ENCODE data around the gene GTPBP1. TPM values are rescaled to one million over a fixed set of nuclear protein-coding genes. Genes with fewer than 3 reads are reported as not detected.

GTPBP1 gene
- total RNA-seq, 3 donors from 2014 or later (not counting 1 experiment from before 2014, with no cell fraction given) = 236 to 259 (median 249) TPM

DNA sequence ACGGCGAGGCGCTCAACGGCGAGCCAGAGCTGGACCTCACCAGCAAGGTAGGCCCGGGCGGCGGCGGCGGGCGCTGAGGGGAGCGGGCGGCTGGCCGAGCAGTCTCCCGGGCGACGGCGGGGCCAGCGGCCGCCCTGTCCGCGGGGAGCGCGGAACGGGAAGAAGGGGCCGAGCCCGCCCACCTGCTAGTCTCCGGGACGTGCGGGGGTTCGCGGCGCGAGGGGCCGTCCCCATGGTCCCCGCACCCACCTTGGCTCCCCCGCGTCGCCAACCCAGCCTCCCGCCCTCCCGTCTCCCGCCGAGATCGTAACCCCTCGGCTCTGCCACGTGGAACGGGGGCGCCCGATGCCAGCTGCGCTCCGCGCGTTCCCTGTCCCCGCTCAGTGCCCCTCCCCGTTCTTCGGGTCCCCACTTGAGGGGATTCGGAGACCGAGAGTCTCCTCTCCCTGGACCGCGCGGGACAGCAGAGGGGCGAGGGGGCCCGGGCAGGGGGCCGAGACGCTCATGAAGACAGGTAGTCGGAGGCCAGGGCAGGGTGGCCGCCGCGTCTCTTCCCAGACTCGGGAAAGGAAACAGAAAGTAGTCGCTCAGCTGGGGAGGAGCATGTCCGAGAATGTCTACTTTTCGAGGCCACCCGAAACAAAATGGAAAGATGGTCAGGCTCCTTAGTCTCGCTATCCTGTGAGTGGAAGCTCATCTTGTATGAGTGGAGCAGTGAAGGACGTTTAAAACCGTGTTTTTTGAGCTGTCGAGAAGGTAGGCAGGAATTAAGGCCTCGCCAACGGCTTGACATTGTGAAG, 557 bp downstream of the GTPBP1 start:
- intact Hi-C loops (cut with micrococcal nuclease) = loop anchor here (5.0 kb wide), 1 partner anchor 524 kb away; the partner anchor contains the start of gene PLA2G6

DNA sequence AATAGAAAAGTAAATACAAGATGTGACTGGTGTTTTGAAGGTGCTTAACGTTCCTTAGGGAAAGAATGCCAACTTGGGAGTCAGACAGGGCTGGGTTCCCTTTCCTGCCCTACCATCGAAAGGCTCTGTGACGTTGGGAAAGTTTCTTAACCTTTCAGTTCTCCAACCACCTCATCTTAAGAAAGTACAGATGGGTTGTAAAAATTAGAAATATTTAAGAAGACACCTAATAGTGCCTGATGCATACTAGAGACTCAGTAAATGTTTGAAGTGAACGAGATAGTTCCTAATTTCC, 1.1 kb downstream of the GTPBP1 start:
- Mint-ChIP-seq H3K36me3 (no peaks in the 10 kb centered on the region), H3K27me3 (ENCODE audit: low read depth in 2 of 2) (no peaks in the 10 kb centered on the region), H3K27ac (peak overlapping the region; percentile 90 to 95), H3K9me3 (no peaks in the 10 kb centered on the region), H3K4me3 (peak overlapping the region; percentile 91), H3K4me1 (peaks cover 53 to 57% of the 10 kb centered on the region in 2 donors)
- intact Hi-C loops (cut with micrococcal nuclease) = loop anchor here (5.0 kb wide), 1 partner anchor 525 kb away; the partner anchor contains the start of gene PLA2G6
- Histone ChIP-seq H3K36me3 (ENCODE audit: control insufficient read depth, insufficient read depth, low read length) (peaks cover 9% of the 10 kb centered on the region), H3K9me3 (ENCODE audit: control insufficient read depth, insufficient read depth, low read length) (no peaks in the 10 kb centered on the region), H3K4me1 (ENCODE audit: control insufficient read depth, insufficient read depth, low read length) (peaks cover 28% of the 10 kb centered on the region), H3K4me3 (ENCODE audit: low read length) (peak overlapping the region; percentile 81), H3K27ac (ENCODE audit: low read length) (peak overlapping the region; percentile 79), H3K27me3 (ENCODE audit: control insufficient read depth, insufficient read depth, low read length) (no peaks in the 10 kb centered on the region)
- 0% methylated on average over 1 of the region's 4 CpGs for WGBS (ENCODE audit: insufficient coverage)
- ATAC-seq (no peak), DNase-seq (no peak)
- TF ChIP-seq, protein P1, sequence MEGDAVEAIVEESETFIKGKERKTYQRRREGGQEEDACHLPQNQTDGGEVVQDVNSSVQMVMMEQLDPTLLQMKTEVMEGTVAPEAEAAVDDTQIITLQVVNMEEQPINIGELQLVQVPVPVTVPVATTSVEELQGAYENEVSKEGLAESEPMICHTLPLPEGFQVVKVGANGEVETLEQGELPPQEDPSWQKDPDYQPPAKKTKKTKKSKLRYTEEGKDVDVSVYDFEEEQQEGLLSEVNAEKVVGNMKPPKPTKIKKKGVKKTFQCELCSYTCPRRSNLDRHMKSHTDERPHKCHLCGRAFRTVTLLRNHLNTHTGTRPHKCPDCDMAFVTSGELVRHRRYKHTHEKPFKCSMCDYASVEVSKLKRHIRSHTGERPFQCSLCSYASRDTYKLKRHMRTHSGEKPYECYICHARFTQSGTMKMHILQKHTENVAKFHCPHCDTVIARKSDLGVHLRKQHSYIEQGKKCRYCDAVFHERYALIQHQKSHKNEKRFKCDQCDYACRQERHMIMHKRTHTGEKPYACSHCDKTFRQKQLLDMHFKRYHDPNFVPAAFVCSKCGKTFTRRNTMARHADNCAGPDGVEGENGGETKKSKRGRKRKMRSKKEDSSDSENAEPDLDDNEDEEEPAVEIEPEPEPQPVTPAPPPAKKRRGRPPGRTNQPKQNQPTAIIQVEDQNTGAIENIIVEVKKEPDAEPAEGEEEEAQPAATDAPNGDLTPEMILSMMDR (IDR thresholded peaks at IDR 0.05) = no peak

More for the DNA sequence above, 557 bp downstream of the GTPBP1 start:
- Mint-ChIP-seq H3K36me3 (no peaks in the 10 kb centered on the region), H3K4me3 (peak overlapping the region; percentile 91), H3K9me3 (no peaks in the 10 kb centered on the region), H3K27ac (peak overlapping the region; percentile 95 to 96), H3K27me3 (ENCODE audit: low read depth in 2 of 2) (no peaks in the 10 kb centered on the region), H3K4me1 (peaks cover 55 to 60% of the 10 kb centered on the region in 2 donors)
- H3K4me1 ChIP-seq (ENCODE audit: control insufficient read depth, insufficient read depth, low read length) = peaks cover 34% of the 10 kb centered on the region
- DNase-seq (peak; percentile 36 to 61), ATAC-seq (no peak)
- TF ChIP-seq, protein P1 (IDR thresholded peaks at IDR 0.05) = no peak
- under 1% methylated on average over 80 of the region's 80 CpGs for WGBS (ENCODE audit: insufficient coverage)
- peak overlapping the region; percentile 81 for H3K4me3 ChIP-seq (ENCODE audit: low read length)
- H3K27me3 ChIP-seq (ENCODE audit: control insufficient read depth, insufficient read depth, low read length) = no peaks in the 10 kb centered on the region
- H3K36me3 ChIP-seq (ENCODE audit: control insufficient read depth, insufficient read depth, low read length) = peaks cover 9% of the 10 kb centered on the region
- H3K27ac ChIP-seq (ENCODE audit: low read length) = peak overlapping the region; percentile 79
- H3K9me3 ChIP-seq (ENCODE audit: control insufficient read depth, insufficient read depth, low read length) = no peaks in the 10 kb centered on the region

DNA sequence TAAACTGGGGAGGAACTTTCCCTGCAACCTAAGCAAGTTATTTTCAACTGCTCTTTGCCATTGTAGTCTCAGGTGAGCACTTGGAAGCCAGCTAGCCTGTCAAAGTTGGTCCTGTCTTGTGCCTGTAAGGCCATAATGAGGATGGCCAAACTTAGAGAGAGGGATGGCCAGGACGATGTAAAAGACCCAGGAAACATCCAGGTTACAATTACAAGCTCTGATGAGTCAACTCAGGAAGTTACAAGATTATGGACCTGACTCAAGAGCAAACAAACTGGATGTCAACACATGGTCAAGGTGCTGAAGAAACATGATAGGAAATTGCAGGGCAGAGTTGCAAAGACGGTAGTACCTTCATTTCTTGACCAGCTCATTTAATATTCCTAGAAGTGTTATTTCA, 1.6 kb downstream of the GTPBP1 start:
- Histone ChIP-seq H3K9me3 (ENCODE audit: control insufficient read depth, insufficient read depth, low read length) (no peaks in the 10 kb centered on the region), H3K27ac (ENCODE audit: low read length) (no peak overlapping the region), H3K4me3 (ENCODE audit: low read length) (peak overlapping the region; percentile 81), H3K27me3 (ENCODE audit: control insufficient read depth, insufficient read depth, low read length) (no peaks in the 10 kb centered on the region), H3K36me3 (ENCODE audit: control insufficient read depth, insufficient read depth, low read length) (peaks cover 12% of the 10 kb centered on the region), H3K4me1 (ENCODE audit: control insufficient read depth, insufficient read depth, low read length) (peaks cover 25% of the 10 kb centered on the region)
- peak in 1 of 2 donors; percentile 28 for DNase-seq
- Mint-ChIP-seq H3K27me3 (ENCODE audit: low read depth in 2 of 2) (no peaks in the 10 kb centered on the region), H3K4me3 (peak overlapping the region; percentile 91), H3K27ac (peak overlapping the region; percentile 90 to 95), H3K36me3 (no peaks in the 10 kb centered on the region), H3K9me3 (no peaks in the 10 kb centered on the region), H3K4me1 (peaks cover 58 to 62% of the 10 kb centered on the region in 2 donors)
- ATAC-seq = no peak
- intact Hi-C loops (cut with micrococcal nuclease) = loop anchor here (5.0 kb wide), 1 partner anchor 525 kb away; the partner anchor contains the start of gene PLA2G6
- TF ChIP-seq, protein P1 (IDR thresholded peaks at IDR 0.05) = no peak
- WGBS (ENCODE audit: insufficient coverage) = 13% methylated on average over 1 of the region's 2 CpGs
